ENCODE data around the gene ADARB2.

ADARB2 gene

DNA sequence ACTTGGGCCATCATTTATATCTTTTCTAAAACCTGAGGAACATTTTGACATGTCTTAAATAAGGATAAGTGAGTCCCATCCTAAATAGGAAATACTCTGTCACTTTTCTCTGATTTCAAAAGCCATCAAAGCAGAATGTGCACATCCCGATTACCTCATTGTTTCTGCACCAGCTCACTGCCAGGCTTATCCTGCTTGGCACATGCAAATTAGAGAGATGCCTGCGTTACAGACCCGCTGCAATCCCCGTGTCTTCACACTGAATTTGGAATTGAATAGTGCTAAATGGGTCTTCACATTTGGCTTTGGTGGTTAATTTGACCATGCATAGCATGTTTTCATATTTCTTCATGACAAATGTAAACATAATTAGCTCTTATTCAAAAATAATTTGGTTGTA is 401.7 kb downstream of the ADARB2 start:
- Histone ChIP-seq H3K4me3 (replicated peaks; ENCODE audit: insufficient read depth, low read length) (no peak overlapping the region), H3K27ac (replicated peaks) (no peak overlapping the region), H3K27me3 (ENCODE audit: insufficient read depth, poor library complexity, severe bottlenecking) (no peaks in the 10 kb centered on the region)
- TF ChIP-seq, protein P1, sequence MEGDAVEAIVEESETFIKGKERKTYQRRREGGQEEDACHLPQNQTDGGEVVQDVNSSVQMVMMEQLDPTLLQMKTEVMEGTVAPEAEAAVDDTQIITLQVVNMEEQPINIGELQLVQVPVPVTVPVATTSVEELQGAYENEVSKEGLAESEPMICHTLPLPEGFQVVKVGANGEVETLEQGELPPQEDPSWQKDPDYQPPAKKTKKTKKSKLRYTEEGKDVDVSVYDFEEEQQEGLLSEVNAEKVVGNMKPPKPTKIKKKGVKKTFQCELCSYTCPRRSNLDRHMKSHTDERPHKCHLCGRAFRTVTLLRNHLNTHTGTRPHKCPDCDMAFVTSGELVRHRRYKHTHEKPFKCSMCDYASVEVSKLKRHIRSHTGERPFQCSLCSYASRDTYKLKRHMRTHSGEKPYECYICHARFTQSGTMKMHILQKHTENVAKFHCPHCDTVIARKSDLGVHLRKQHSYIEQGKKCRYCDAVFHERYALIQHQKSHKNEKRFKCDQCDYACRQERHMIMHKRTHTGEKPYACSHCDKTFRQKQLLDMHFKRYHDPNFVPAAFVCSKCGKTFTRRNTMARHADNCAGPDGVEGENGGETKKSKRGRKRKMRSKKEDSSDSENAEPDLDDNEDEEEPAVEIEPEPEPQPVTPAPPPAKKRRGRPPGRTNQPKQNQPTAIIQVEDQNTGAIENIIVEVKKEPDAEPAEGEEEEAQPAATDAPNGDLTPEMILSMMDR (IDR thresholded peaks at IDR 0.05; ENCODE audit: insufficient read depth, low read length) = no peak
- TF ChIP-seq POLR2AphosphoS5 (IDR thresholded peaks at IDR 0.05; ENCODE audit: low read depth) (no peak), GABPA (IDR thresholded peaks at IDR 0.05; ENCODE audit: low read depth) (no peak), SPI1 (IDR thresholded peaks at IDR 0.05; ENCODE audit: borderline replicate concordance, low read depth) (no peak)
- TF ChIP-seq, protein P2, sequence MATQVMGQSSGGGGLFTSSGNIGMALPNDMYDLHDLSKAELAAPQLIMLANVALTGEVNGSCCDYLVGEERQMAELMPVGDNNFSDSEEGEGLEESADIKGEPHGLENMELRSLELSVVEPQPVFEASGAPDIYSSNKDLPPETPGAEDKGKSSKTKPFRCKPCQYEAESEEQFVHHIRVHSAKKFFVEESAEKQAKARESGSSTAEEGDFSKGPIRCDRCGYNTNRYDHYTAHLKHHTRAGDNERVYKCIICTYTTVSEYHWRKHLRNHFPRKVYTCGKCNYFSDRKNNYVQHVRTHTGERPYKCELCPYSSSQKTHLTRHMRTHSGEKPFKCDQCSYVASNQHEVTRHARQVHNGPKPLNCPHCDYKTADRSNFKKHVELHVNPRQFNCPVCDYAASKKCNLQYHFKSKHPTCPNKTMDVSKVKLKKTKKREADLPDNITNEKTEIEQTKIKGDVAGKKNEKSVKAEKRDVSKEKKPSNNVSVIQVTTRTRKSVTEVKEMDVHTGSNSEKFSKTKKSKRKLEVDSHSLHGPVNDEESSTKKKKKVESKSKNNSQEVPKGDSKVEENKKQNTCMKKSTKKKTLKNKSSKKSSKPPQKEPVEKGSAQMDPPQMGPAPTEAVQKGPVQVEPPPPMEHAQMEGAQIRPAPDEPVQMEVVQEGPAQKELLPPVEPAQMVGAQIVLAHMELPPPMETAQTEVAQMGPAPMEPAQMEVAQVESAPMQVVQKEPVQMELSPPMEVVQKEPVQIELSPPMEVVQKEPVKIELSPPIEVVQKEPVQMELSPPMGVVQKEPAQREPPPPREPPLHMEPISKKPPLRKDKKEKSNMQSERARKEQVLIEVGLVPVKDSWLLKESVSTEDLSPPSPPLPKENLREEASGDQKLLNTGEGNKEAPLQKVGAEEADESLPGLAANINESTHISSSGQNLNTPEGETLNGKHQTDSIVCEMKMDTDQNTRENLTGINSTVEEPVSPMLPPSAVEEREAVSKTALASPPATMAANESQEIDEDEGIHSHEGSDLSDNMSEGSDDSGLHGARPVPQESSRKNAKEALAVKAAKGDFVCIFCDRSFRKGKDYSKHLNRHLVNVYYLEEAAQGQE (IDR thresholded peaks at IDR 0.05; ENCODE audit: insufficient replicate concordance, low read depth) = no peak
- no peak for DNase-seq (ENCODE audit: low read depth in 1 of 2, low spot score in 1 of 2)

DNA sequence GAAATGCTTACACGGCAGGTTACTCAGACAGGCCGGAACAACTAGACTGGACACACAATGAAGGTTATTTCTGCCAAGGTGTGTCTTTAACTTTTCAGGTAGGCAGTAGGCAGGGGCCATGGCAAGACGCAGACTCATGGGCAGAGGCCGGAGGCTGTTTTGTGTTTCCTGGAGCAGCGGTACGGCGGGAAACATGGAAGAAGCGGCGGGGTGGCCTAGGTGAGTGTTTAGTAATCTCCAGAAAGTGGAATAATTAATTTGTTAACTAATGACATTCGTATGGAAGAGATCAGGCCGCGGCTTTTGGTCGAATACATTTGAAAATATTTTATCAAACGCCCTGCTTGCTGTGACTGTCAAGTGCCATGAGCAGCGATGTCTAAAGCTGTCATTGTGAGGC is 403.3 kb downstream of the ADARB2 start:
- no peak overlapping the region for H3K27ac ChIP-seq (replicated peaks)
- H3K27me3 ChIP-seq (ENCODE audit: insufficient read depth, poor library complexity, severe bottlenecking) = no peaks in the 10 kb centered on the region
- DNase-seq (ENCODE audit: low read depth in 1 of 2, low spot score in 1 of 2) = no peak
- TF ChIP-seq, protein P2 (IDR thresholded peaks at IDR 0.05; ENCODE audit: insufficient replicate concordance, low read depth) = no peak
- TF ChIP-seq GABPA (IDR thresholded peaks at IDR 0.05; ENCODE audit: low read depth) (no peak), POLR2AphosphoS5 (IDR thresholded peaks at IDR 0.05; ENCODE audit: low read depth) (no peak), SPI1 (IDR thresholded peaks at IDR 0.05; ENCODE audit: borderline replicate concordance, low read depth) (no peak)
- TF ChIP-seq, protein P1 (IDR thresholded peaks at IDR 0.05; ENCODE audit: insufficient read depth, low read length) = no peak
- H3K4me3 ChIP-seq (replicated peaks; ENCODE audit: insufficient read depth, low read length) = no peak overlapping the region

DNA sequence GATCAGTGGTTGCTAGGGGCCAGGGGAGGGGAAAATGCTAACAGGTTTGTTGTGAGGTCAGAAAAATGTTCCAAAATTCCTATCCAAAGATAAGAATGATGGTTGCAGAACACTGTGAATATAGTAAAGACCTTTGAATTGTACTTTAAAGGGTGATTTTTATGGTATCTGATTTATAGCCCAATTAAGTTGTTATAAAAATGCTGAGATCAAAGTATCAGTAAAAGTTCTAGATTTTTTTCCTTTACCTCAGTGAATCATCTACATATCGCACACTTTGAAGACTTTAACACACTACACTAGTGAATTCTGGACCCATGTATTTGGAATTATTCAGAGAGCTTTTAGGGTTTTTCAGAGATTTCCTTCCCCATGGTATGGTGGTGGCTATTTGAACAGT is 405.8 kb downstream of the ADARB2 start:
- no peak for DNase-seq (ENCODE audit: low read depth in 1 of 2, low spot score in 1 of 2)
- Histone ChIP-seq H3K4me3 (replicated peaks; ENCODE audit: insufficient read depth, low read length) (no peak overlapping the region), H3K27me3 (ENCODE audit: insufficient read depth, poor library complexity, severe bottlenecking) (no peaks in the 10 kb centered on the region), H3K27ac (replicated peaks) (no peak overlapping the region)
- TF ChIP-seq, protein P2 (IDR thresholded peaks at IDR 0.05; ENCODE audit: insufficient replicate concordance, low read depth) = no peak
- no peak for TF ChIP-seq SPI1 (IDR thresholded peaks at IDR 0.05; ENCODE audit: borderline replicate concordance, low read depth)
- TF ChIP-seq GABPA (IDR thresholded peaks at IDR 0.05; ENCODE audit: low read depth) = no peak
- TF ChIP-seq, protein P1 (IDR thresholded peaks at IDR 0.05; ENCODE audit: insufficient read depth, low read length) = no peak
- TF ChIP-seq POLR2AphosphoS5 (IDR thresholded peaks at IDR 0.05; ENCODE audit: low read depth) = no peak

Measured in HL-60 (cell line).